Thymus (tissue), 11 donors: ENCODE data around the gene PLCZ1. TPM values are rescaled to one million over a fixed set of nuclear protein-coding genes. Genes with fewer than 3 reads are reported as not detected.
"Not testable (repeated sequence)": the region's sequence is repeated elsewhere in the genome, so short reads cannot be mapped to it uniquely, and the experiment has no call there.

Source experiments
- DNase-seq, 9 donors: peaks; one replicate each; pipeline ENCODE4 v3.0.0-alpha.2; 2013; ENCODE audit warnings: low spot score in 9 of 9, low read depth in 6 of 9, missing footprints in 1 of 9
- H3K27ac ChIP-seq, 2 donors: one replicate each; pipeline ENCODE4 v1.5.1; 2013; ENCODE audit warnings: control low read depth in 1 of 2, low read depth in 1 of 2, low read length in 1 of 2, mild to moderate bottlenecking in 1 of 2, moderate library complexity in 1 of 2
- H3K27me3 ChIP-seq, 2 donors: one replicate each; pipeline ENCODE4 v1.5.1; 2013; ENCODE audit warnings: low read length in 1 of 2; ENCODE audit not compliant: control insufficient read depth in 2 of 2, insufficient read depth in 1 of 2
- H3K36me3 ChIP-seq, 2 donors: one replicate each; pipeline ENCODE4 v1.5.1; 2013; ENCODE audit warnings: low read length in 1 of 2, mild to moderate bottlenecking in 1 of 2, moderate library complexity in 1 of 2; ENCODE audit not compliant: control insufficient read depth in 2 of 2, insufficient read depth in 2 of 2
- H3K4me1 ChIP-seq, 2 donors: one replicate each; pipeline ENCODE4 v1.5.1; 2013; ENCODE audit warnings: low read length in 2 of 2; ENCODE audit not compliant: control insufficient read depth in 2 of 2, insufficient read depth in 2 of 2
- H3K4me3 ChIP-seq, 2 donors: one replicate each; pipeline ENCODE4 v1.5.1; 2013; ENCODE audit warnings: low read length in 2 of 2, control low read depth in 1 of 2, mild to moderate bottlenecking in 1 of 2
- H3K9me3 ChIP-seq, 2 donors: one replicate each; pipeline ENCODE4 v1.5.1; 2013; ENCODE audit warnings: low read length in 1 of 2, mild to moderate bottlenecking in 1 of 2; ENCODE audit not compliant: control insufficient read depth in 2 of 2, insufficient read depth in 1 of 2
- WGBS: extraction: QIAGEN DNeasy Blood & Tissue Kit; methylation state at CpG from one replicate; pipeline ENCODE4 v1.1.7; 2013; 5-methylcytosine and 5-hydroxymethylcytosine counted together
- polyA plus RNA-seq: library from polyadenylated mRNA; stranded (reverse); fragments of 200-250 nt; gene quantifications from one replicate; pipeline ENCODE4 v1.2.3, GENCODE V29; 2013
- total RNA-seq: library from RNA; stranded (reverse); fragments of 120-200 nt; gene quantifications from one replicate; pipeline ENCODE4 v1.2.4, GENCODE V29; 2013
- donor health status: healthy.

PLCZ1 gene
- total and polyA plus RNA-seq, 2 donors: not detected

DNA sequence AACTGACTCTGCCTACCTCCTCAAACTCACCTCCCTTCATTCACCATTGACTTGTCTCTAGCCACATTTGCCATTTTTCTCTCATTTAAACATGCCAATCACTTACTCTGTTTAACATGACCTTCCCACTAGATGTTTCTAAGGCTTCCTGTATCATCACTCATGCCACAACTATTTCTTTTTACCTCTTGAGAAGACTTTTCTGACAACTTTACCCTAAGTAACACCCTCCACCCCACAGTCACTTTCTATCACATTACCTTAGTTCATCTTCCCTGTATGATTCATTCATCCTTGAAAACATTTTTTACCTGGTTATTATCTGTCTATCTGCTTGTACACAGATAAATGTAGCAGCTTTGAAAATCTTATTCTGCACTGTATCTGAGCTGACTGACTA lies 19.4 kb downstream of the PLCZ1 start:
- no peaks in the 10 kb centered on the region for H3K36me3 ChIP-seq
- no peak overlapping the region for H3K4me3 ChIP-seq
- no peak overlapping the region for H3K27ac ChIP-seq
- H3K9me3 ChIP-seq: no peaks in the 10 kb centered on the region
- DNase-seq: no peak
- H3K27me3 ChIP-seq: no peaks in the 10 kb centered on the region
- H3K4me1 ChIP-seq: no peaks in the 10 kb centered on the region

DNA sequence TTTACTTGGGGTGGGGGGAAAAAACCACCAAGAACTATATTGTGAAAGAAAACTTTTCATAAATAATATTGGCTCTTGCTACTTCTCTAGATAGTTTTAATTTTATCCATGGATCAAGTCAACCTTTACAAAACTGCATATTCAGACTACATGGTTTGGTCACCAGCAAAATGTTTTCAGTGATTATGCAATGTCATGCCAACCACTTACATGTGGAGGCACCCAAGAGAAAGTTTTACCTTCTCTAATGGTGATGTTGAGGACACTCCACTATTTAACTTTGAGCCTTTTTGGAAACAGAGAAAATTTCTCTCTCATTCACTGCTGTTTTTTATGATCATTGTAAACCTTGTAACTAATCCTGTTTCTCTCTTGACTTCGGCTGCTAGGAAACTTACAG lies 21.6 kb downstream of the PLCZ1 start:
- Histone ChIP-seq H3K27me3 (no peaks in the 10 kb centered on the region), H3K4me1 (no peaks in the 10 kb centered on the region), H3K4me3 (no peak overlapping the region), H3K27ac (no peak overlapping the region), H3K9me3 (no peaks in the 10 kb centered on the region), H3K36me3 (no peaks in the 10 kb centered on the region)
- 94% methylated on average over 1 of the region's 1 CpG for WGBS
- no peak for DNase-seq

DNA sequence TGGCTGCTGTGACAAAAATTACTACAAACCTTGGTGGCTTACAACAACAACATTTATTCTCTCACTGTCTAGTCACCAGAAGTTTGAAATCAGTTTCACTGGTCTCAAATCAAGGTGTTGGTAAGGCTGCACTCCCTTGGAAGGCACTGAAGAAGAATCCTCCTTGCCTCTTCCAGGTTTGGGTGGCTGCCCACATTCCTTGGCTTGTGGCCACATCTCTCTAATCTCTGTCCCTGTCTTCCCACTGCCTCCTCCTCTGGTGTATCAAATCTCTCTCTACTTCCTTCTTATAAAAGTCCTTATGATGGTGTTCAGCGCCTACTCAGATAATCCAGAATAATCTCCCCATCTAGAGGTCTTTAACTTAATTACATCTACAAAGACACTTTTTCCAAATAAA lies 31.0 kb downstream of the PLCZ1 start:
- Histone ChIP-seq H3K4me3 (no peak overlapping the region), H3K27ac (no peak overlapping the region), H3K27me3 (no peaks in the 10 kb centered on the region), H3K36me3 (no peaks in the 10 kb centered on the region), H3K9me3 (no peaks in the 10 kb centered on the region), H3K4me1 (no peaks in the 10 kb centered on the region)
- 94% methylated on average over 1 of the region's 1 CpG for WGBS
- no peak for DNase-seq

GRCh38 chr12:18703911-18704310 lies 33.9 kb downstream of the PLCZ1 start:
- Histone ChIP-seq H3K9me3 (no peaks in the 10 kb centered on the region), H3K4me3 (no peak overlapping the region), H3K27ac (no peak overlapping the region), H3K4me1 (no peaks in the 10 kb centered on the region), H3K27me3 (no peaks in the 10 kb centered on the region), H3K36me3 (no peaks in the 10 kb centered on the region)
- DNase-seq: no peak
- WGBS: 85% methylated on average over 2 of the region's 2 CpGs

DNA sequence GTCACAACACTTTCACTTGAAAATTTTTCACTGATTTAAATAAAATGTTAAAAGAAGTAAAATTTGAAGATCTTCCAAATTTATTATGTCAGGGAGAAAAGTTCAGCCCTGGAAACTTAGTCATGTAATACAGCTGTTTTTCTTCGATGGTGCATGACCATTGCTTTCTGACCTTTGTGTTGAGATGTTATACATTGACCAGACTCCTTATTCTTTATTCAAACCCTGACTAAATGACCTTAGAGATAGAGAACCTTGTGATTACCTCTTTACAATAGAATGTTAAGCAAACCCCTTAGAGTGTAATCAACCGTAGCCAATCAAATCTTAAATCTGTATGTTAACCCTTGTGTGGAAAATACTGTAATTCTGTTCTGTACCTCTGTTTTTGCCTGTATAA lies 34.5 kb downstream of the PLCZ1 start:
- DNase-seq: no peak
- Histone ChIP-seq H3K27ac (no peak overlapping the region), H3K27me3 (no peaks in the 10 kb centered on the region), H3K36me3 (no peaks in the 10 kb centered on the region), H3K9me3 (no peaks in the 10 kb centered on the region), H3K4me3 (no peak overlapping the region), H3K4me1 (no peaks in the 10 kb centered on the region)
- 93% methylated on average over 2 of the region's 2 CpGs for WGBS

DNA sequence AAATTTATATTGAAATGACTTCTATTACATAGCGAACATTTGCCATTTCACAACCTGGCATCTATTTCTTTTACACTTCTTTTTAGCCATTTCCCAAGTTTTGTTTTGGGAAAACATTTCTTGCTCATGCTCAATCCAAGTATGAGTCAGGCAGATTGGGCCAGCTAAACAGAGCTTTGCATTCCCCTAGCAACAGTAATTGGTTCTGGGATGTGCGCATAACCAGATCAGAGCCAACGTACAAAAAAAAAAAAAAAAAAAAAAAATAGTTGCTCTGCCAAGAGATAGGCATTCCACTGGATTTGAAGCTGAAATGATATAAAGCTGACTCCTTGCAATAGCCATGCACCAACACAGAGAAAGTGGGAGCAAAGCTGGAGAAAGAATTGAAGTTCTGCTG lies 37.5 kb downstream of the PLCZ1 start:
- WGBS: 92% methylated on average over 3 of the region's 3 CpGs
- H3K27ac ChIP-seq: no peak overlapping the region

DNA sequence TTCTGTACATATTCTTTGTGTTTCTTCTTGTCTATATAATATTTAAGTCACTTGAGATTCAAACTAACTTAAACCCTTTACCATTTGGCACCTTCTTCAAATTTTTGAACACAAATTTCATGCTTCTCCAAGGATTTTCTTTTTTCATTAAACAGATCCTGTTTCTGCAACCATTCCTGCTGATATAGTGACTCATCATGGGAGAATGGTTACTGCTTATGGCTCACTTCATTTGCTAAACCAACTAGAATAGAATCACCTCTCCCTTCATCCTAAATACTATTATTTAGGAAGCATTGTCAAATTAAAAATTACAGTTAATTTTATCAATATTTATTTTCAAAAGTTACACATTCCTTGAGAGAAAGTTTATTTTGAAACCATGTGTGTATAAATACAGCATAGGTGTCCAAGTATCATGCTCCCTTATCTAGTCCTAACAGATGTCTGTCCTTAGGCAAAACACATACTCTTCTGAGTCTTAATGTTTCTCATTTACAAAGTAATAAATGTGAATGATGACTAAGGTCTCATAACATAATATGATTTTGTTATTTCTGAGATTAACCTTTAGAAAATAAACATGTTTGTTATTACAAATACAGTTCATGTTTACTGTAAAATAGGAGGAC lies 40.7 kb downstream of the PLCZ1 start:
- Histone ChIP-seq H3K27me3 (no peaks in the 10 kb centered on the region), H3K36me3 (no peaks in the 10 kb centered on the region), H3K9me3 (no peaks in the 10 kb centered on the region), H3K4me1 (no peaks in the 10 kb centered on the region), H3K27ac (no peak overlapping the region), H3K4me3 (no peak overlapping the region)
- no peak for DNase-seq

More for the DNA sequence above, 37.5 kb downstream of the PLCZ1 start:
- Histone ChIP-seq H3K27me3 (no peaks in the 10 kb centered on the region), H3K36me3 (no peaks in the 10 kb centered on the region), H3K9me3 (no peaks in the 10 kb centered on the region), H3K4me1 (no peaks in the 10 kb centered on the region), H3K4me3 (no peak overlapping the region)
- no peak for DNase-seq

GRCh38 chr12:18693986-18694385 lies 43.8 kb downstream of the PLCZ1 start:
- not testable (repeated sequence) for H3K27ac ChIP-seq
- WGBS: 91% methylated on average over 5 of the region's 5 CpGs

GRCh38 chr12:18690653-18691052 lies 47.2 kb downstream of the PLCZ1 start:
- no peak for DNase-seq
- peaks cover 0 to 2% of the 10 kb centered on the region in 2 donors for H3K9me3 ChIP-seq
- no peak overlapping the region for H3K4me3 ChIP-seq
- no peak overlapping the region for H3K27ac ChIP-seq
- no peaks in the 10 kb centered on the region for H3K4me1 ChIP-seq
- H3K27me3 ChIP-seq: no peaks in the 10 kb centered on the region
- H3K36me3 ChIP-seq: no peaks in the 10 kb centered on the region
- WGBS: 95% methylated on average over 4 of the region's 4 CpGs

More at GRCh38 chr12:18693986-18694385, 43.8 kb downstream of the PLCZ1 start:
- DNase-seq, H3K36me3 ChIP-seq, H3K27me3 ChIP-seq, H3K4me1 ChIP-seq, H3K9me3 ChIP-seq, H3K4me3 ChIP-seq: not testable (repeated sequence)

- H3K9me3 ChIP-seq: peaks cover 0 to 2% of the 10 kb centered on the region in 2 donors
- H3K36me3 ChIP-seq: no peaks in the 10 kb centered on the region
- no peak overlapping the region for H3K27ac ChIP-seq
- no peak for DNase-seq
- no peaks in the 10 kb centered on the region for H3K4me1 ChIP-seq
- H3K4me3 ChIP-seq: no peak overlapping the region
- WGBS: 84% methylated on average over 3 of the region's 3 CpGs
- H3K27me3 ChIP-seq: no peaks in the 10 kb centered on the region
These were observed 48.0 kb downstream of the PLCZ1 start for GRCh38 chr12:18689771-18690170.
